Measurements from ENCODE around the gene CCDC157.

The CCDC157 gene

GRCh38 chr22:30312053-30312452, 44.8 kb upstream of the CCDC157 start:
- no peak for DNase-seq (ENCODE audit: low read depth)
- TF ChIP-seq MYC (IDR thresholded peaks at IDR 0.05; ENCODE audit: low read depth, low read length), result no peak
- no peak for TF ChIP-seq CTCF (IDR thresholded peaks at IDR 0.05; ENCODE audit: low read depth, low read length)
- no peak for TF ChIP-seq MAX (IDR thresholded peaks at IDR 0.05; ENCODE audit: low read depth, low read length)
- no peak for TF ChIP-seq POLR2A (IDR thresholded peaks at IDR 0.05; ENCODE audit: extremely low read depth, insufficient read length)
- no peak overlapping the region for H3K4me3 ChIP-seq (ENCODE audit: low read depth, low read length)

- no peak overlapping the region for H3K4me3 ChIP-seq (ENCODE audit: low read depth, low read length)
- DNase-seq (ENCODE audit: low read depth), result no peak
- no peak for TF ChIP-seq CTCF (IDR thresholded peaks at IDR 0.05; ENCODE audit: low read depth, low read length)
These were observed 43.1 kb upstream of the CCDC157 start for GRCh38 chr22:30313527-30314363.

GRCh38 chr22:30314915-30315314, 41.9 kb upstream of the CCDC157 start:
- TF ChIP-seq POLR2A (IDR thresholded peaks at IDR 0.05; ENCODE audit: extremely low read depth, insufficient read length) (no peak), MYC (IDR thresholded peaks at IDR 0.05; ENCODE audit: low read depth, low read length) (no peak), MAX (IDR thresholded peaks at IDR 0.05; ENCODE audit: low read depth, low read length) (no peak), CTCF (IDR thresholded peaks at IDR 0.05; ENCODE audit: low read depth, low read length) (no peak)
- H3K4me3 ChIP-seq (ENCODE audit: low read depth, low read length), result no peak overlapping the region
- no peak for DNase-seq (ENCODE audit: low read depth)

- no peak for DNase-seq (ENCODE audit: low read depth)
- TF ChIP-seq MYC (IDR thresholded peaks at IDR 0.05; ENCODE audit: low read depth, low read length) (no peak), MAX (IDR thresholded peaks at IDR 0.05; ENCODE audit: low read depth, low read length) (no peak), POLR2A (IDR thresholded peaks at IDR 0.05; ENCODE audit: extremely low read depth, insufficient read length) (no peak), CTCF (IDR thresholded peaks at IDR 0.05; ENCODE audit: low read depth, low read length) (no peak)
These were observed 40.7 kb upstream of the CCDC157 start for GRCh38 chr22:30315962-30316576.

GRCh38 chr22:30317778-30318177, 39.0 kb upstream of the CCDC157 start:
- no peak for DNase-seq (ENCODE audit: low read depth)
- no peak overlapping the region for H3K4me3 ChIP-seq (ENCODE audit: low read depth, low read length)
- TF ChIP-seq MAX (IDR thresholded peaks at IDR 0.05; ENCODE audit: low read depth, low read length) (no peak), CTCF (IDR thresholded peaks at IDR 0.05; ENCODE audit: low read depth, low read length) (no peak), MYC (IDR thresholded peaks at IDR 0.05; ENCODE audit: low read depth, low read length) (no peak), POLR2A (IDR thresholded peaks at IDR 0.05; ENCODE audit: extremely low read depth, insufficient read length) (no peak)

More at GRCh38 chr22:30315962-30316576, 40.7 kb upstream of the CCDC157 start:
- no peak overlapping the region for H3K4me3 ChIP-seq (ENCODE audit: low read depth, low read length)
